Calu3 (cell line): Measurements from ENCODE around the gene SLFN12L. TPM values are rescaled to one million over a fixed set of nuclear protein-coding genes. Genes with fewer than 3 reads are reported as not detected.
"Not testable (repeated sequence)": the region's sequence is repeated elsewhere in the genome, so short reads cannot be mapped to it uniquely, and the experiment has no call there.

ENCODE experiments used
- BruUV-seq: library from RNA; stranded (reverse); fragments of 400-500 nt; replicated peaks from 2 replicates; lab custom pipeline; 2021; lab: Mats Ljungman, UMichigan
- CTCF ChIA-PET: fragments of 300-600 bp; sonication (Branson Sonifier 250); formaldehyde crosslinking; loops from one replicate; lab custom pipeline; 2022; ENCODE audit warnings: antibody characterized with exemption; lab: Charles Lee
- DNase-seq: peaks from one replicate; pipeline ENCODE4 v3.0.0; 2022
- H3K27ac Mint-ChIP-seq: one replicate; pipeline ENCODE4 v1.8.0; 2022; ENCODE audit warnings: mixed read lengths; ENCODE audit not compliant: unreplicated experiment
- H3K27me3 Mint-ChIP-seq: one replicate; pipeline ENCODE4 v1.8.0; 2022; ENCODE audit warnings: mixed read lengths; ENCODE audit not compliant: unreplicated experiment
- H3K36me3 Mint-ChIP-seq: one replicate; pipeline ENCODE4 v1.8.0; 2022; ENCODE audit warnings: mild to moderate bottlenecking, moderate library complexity, mixed read lengths; ENCODE audit not compliant: insufficient read depth, unreplicated experiment
- H3K4me1 Mint-ChIP-seq: one replicate; pipeline ENCODE4 v1.8.0; 2022; ENCODE audit warnings: mild to moderate bottlenecking, low read depth, mixed read lengths; ENCODE audit not compliant: unreplicated experiment
- H3K4me3 Mint-ChIP-seq: one replicate; pipeline ENCODE4 v1.8.0; 2022; ENCODE audit warnings: mild to moderate bottlenecking, low read depth, moderate library complexity, mixed read lengths; ENCODE audit not compliant: unreplicated experiment
- H3K9me3 Mint-ChIP-seq: one replicate; pipeline ENCODE4 v1.8.0; 2022; ENCODE audit warnings: low read depth, mixed read lengths; ENCODE audit not compliant: unreplicated experiment
- intact Hi-C: fragments of 100-400 bp; cut with micrococcal nuclease; formaldehyde crosslinking; loops from one replicate; pipeline ENCODE4 v1.10.0; 2022; ENCODE audit not compliant: unreplicated experiment
- total RNA-seq: library from RNA; stranded (reverse); gene quantifications from 2 replicates; pipeline ENCODE4 v1.2.3, GENCODE V29; 2022
- TF ChIP-seq, protein P1 (sequence below): fragments of 200-600 bp; IDR thresholded peaks from one replicate; pipeline ENCODE4 v1.8.0; 2022; ENCODE audit warnings: antibody characterized with exemption; ENCODE audit not compliant: unreplicated experiment

The SLFN12L gene
- total RNA-seq, 1 experiment from 2014 or later, result 0.14 TPM

DNA sequence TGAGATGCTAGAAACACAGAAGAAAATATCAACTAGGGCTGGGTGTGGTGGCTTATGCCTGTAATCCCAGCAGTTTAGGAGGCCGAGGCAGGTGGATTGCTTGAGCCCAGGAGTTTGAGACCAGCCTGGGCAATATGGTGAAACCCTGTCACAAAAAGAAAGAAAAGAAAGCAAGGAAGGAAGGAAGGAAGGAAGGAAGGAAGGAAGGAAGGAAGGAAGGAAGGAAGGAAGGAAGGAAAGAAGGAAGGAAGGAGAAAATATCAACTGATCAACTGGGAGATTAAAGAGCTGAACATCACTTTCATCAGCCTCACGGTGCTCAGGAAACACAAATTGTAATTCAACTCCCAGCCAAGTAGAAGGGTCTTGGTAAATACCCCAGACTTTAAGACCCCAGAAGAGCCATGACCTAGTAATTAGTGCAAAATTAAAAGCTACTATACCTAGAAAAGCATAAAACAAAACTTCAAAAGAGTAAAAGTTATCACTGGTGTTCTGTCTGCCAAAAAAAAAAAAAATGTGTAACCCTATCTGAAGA lies 61.1 kb downstream of the SLFN12L start:
- Mint-ChIP-seq H3K36me3 (no peaks in the 10 kb centered on the region), H3K4me3 (no peak overlapping the region), H3K27me3 (peaks cover 62% of the 10 kb centered on the region), H3K4me1 (no peaks in the 10 kb centered on the region), H3K9me3 (no peaks in the 10 kb centered on the region), H3K27ac (no peak overlapping the region)
- CTCF ChIA-PET, result no interaction called here
- TF ChIP-seq, protein P1, sequence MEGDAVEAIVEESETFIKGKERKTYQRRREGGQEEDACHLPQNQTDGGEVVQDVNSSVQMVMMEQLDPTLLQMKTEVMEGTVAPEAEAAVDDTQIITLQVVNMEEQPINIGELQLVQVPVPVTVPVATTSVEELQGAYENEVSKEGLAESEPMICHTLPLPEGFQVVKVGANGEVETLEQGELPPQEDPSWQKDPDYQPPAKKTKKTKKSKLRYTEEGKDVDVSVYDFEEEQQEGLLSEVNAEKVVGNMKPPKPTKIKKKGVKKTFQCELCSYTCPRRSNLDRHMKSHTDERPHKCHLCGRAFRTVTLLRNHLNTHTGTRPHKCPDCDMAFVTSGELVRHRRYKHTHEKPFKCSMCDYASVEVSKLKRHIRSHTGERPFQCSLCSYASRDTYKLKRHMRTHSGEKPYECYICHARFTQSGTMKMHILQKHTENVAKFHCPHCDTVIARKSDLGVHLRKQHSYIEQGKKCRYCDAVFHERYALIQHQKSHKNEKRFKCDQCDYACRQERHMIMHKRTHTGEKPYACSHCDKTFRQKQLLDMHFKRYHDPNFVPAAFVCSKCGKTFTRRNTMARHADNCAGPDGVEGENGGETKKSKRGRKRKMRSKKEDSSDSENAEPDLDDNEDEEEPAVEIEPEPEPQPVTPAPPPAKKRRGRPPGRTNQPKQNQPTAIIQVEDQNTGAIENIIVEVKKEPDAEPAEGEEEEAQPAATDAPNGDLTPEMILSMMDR, result no peak
- DNase-seq, result no peak
- no TSS peak for BruUV-seq
- intact Hi-C loops, result no loop called here

DNA sequence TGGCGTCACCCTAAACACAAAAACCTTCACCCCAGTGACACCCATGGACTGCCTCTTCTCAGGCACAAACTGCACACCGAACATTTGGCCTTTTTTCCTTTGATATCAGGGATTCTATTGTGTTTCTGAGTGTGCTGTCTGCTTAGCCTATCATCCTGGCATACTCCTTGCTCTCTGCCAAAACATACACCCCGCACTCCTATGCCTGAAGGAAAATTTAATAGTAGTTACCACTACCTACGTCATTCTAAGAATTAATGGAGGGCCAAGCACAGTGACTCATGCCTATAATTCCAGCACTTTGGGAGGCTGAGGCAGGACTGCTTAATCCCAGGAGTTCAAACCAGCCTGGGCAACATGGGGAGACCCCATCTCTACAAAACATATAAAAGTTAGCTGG lies 69.0 kb downstream of the SLFN12L start:
- H3K36me3 Mint-ChIP-seq, result no peaks in the 10 kb centered on the region
- H3K4me3 Mint-ChIP-seq, result no peak overlapping the region
- CTCF ChIA-PET, result no interaction called here
- H3K27me3 Mint-ChIP-seq, result peaks cover 34% of the 10 kb centered on the region
- TF ChIP-seq, protein P1, result no peak
- intact Hi-C loops, result no loop called here
- no peaks in the 10 kb centered on the region for H3K4me1 Mint-ChIP-seq
- no peak overlapping the region for H3K27ac Mint-ChIP-seq
- no TSS peak for BruUV-seq
- peaks cover 2% of the 10 kb centered on the region for H3K9me3 Mint-ChIP-seq
- no peak for DNase-seq

DNA sequence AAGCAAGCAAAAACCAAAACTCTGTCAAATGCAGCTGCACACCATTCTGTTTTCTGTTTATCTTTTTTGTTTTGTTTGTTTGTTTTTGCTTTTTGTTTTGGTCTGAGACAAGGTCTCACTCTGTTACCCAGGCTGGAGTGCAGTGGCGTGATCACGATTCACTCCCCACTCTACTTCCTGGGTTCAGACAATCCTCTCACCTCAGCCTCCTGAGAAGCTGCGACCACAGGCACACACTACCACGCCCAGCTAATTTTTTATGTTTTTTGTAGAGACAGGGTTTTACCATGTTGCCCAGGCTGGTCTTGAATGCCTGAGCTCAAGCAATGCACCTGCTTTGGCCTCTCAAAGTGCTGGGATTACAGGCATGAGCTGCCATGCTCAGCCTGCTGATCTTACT lies 69.7 kb downstream of the SLFN12L start:
- no TSS peak for BruUV-seq
- Mint-ChIP-seq H3K9me3 (peaks cover 2% of the 10 kb centered on the region), H3K4me1 (no peaks in the 10 kb centered on the region), H3K27ac (no peak overlapping the region), H3K4me3 (no peak overlapping the region), H3K27me3 (peaks cover 36% of the 10 kb centered on the region), H3K36me3 (peaks cover 3% of the 10 kb centered on the region)
- intact Hi-C loops, result no loop called here
- TF ChIP-seq, protein P1, result no peak
- CTCF ChIA-PET, result no interaction called here
- no peak for DNase-seq

DNA sequence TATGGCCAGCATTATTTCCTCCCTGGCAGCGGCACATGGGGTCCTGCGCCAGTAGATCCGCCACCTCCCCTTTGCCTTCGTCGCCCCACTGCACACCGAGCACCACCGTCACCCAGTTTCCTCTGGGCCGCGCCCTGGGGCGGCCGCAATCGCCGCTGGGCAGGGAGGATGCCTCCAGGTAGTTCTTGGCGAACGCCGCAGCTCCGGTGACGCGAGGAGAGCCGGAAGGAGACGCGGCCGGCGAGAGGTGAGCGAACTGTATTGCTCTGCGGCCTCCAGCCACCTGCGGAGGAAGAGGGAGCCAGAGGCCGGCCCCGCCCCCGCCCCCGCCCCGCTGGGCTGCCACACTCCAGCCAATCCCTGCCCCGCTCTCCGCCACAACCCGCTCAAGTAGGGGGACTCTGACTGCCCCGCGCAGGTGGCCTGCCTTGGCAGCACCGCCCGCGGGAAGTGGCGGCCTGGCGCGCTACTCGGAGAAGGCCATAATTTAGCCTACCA lies 77.1 kb downstream of the SLFN12L start:
- H3K4me1 Mint-ChIP-seq, result peaks cover 13% of the 10 kb centered on the region
- no TSS peak for BruUV-seq
- peaks cover 8% of the 10 kb centered on the region for H3K9me3 Mint-ChIP-seq
- H3K27me3 Mint-ChIP-seq, result peaks cover 24% of the 10 kb centered on the region
- TF ChIP-seq, protein P1, result no peak
- CTCF ChIA-PET, result no interaction called here
- H3K4me3 Mint-ChIP-seq, result peak overlapping the region; percentile 74
- peaks cover 16% of the 10 kb centered on the region for H3K36me3 Mint-ChIP-seq
- intact Hi-C loops, result no loop called here
- peak; percentile 80 for DNase-seq
- H3K27ac Mint-ChIP-seq, result peak overlapping the region; percentile 60

DNA sequence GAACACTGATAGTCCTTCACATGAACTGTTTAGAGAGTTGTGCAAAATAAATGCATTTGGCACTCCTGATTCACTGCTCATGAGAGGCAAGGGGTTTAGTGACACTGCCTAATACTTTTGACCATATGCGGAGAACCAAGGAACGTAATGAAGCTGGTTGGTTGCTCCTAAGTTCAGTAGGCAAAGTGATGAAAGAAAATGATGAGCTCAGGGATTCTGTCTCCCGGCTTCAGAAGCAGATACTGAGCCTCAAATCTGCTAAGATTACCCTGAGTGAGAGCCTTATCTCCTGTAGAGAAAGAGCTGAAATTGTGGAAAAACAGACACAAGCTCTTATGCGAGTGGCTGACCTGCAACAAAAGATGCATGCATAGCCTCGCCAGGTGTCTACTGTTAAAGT lies 83.4 kb downstream of the SLFN12L start:
- peaks cover 12% of the 10 kb centered on the region for H3K4me1 Mint-ChIP-seq
- CTCF ChIA-PET, DNase-seq, H3K36me3 Mint-ChIP-seq, BruUV-seq, intact Hi-C loops, H3K27ac Mint-ChIP-seq, H3K4me3 Mint-ChIP-seq, H3K27me3 Mint-ChIP-seq, H3K9me3 Mint-ChIP-seq: not testable (repeated sequence)
